ENCODE results near the gene NQO1.
"Not testable (repeated sequence)": the region's sequence is repeated elsewhere in the genome, so short reads cannot be mapped to it uniquely, and the experiment has no call there.

The NQO1 gene

GRCh38 chr16:69767459-69768229, 41.3 kb upstream of the NQO1 start:
- no peak for TF ChIP-seq CTCF (IDR thresholded peaks at IDR 0.05; ENCODE audit: borderline replicate concordance, insufficient read depth, low read depth, low read length)

GRCh38 chr16:69763599-69763942, 37.2 kb upstream of the NQO1 start:
- no peak overlapping the region for H3K4me3 ChIP-seq (ENCODE audit: low read depth, low read length)

More at GRCh38 chr16:69767459-69768229, 41.3 kb upstream of the NQO1 start:
- no peak overlapping the region for H3K4me3 ChIP-seq (ENCODE audit: low read depth, low read length)

GRCh38 chr16:69762814-69763598, 36.6 kb upstream of the NQO1 start:
- no peak for TF ChIP-seq CTCF (IDR thresholded peaks at IDR 0.05; ENCODE audit: borderline replicate concordance, insufficient read depth, low read depth, low read length)
- peak overlapping the region; percentile 56 for H3K4me3 ChIP-seq (ENCODE audit: low read depth, low read length)

More at GRCh38 chr16:69763599-69763942, 37.2 kb upstream of the NQO1 start:
- TF ChIP-seq CTCF (IDR thresholded peaks at IDR 0.05; ENCODE audit: borderline replicate concordance, insufficient read depth, low read depth, low read length): no peak

GRCh38 chr16:69761983-69762813, 35.8 kb upstream of the NQO1 start, which contains the start of gene WWP2:
TSS of gene WWP2 (plus strand) at chr16:69762332. CDS start at chr16:69787011, 24,679 bp downstream.
- no peak for TF ChIP-seq CTCF (IDR thresholded peaks at IDR 0.05; ENCODE audit: borderline replicate concordance, insufficient read depth, low read depth, low read length)
- H3K4me3 ChIP-seq (ENCODE audit: low read depth, low read length): peak within 1 kb of the TSS; percentile 56

GRCh38 chr16:69757375-69757774, 31.0 kb upstream of the NQO1 start:
- not testable (repeated sequence) for H3K4me3 ChIP-seq (ENCODE audit: low read depth, low read length)

- no peak overlapping the region for H3K4me3 ChIP-seq (ENCODE audit: low read depth, low read length)
- no peak for TF ChIP-seq CTCF (IDR thresholded peaks at IDR 0.05; ENCODE audit: borderline replicate concordance, insufficient read depth, low read depth, low read length)
Measured at GRCh38 chr16:69756705-69757104, 30.3 kb upstream of the NQO1 start.
